Measurements from ENCODE around the gene TLR10.

Gene TLR10

DNA sequence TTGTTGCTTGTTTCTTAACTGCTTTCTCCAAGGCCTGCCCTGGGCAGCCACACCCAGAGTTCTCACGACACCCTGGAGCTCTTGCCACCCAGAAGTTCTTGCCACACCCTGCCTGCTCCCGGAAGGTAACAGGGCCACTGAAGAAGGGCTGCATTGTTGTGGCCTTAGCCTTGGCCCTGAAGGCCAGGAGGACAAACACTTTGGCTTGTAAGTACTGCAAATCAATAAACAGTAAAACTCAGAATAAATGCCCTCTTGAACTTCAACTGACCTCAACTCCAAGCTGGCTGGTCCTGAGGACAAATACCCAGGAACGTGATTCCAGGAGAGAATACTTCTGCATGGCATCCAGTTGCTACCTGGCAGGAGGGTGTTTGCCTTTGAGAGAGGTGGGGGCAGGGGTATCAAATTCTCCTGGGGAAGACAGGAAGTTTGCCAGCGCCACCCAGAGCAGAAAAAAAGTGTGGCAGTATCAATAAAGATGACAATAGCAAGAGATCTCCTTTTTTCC lies 54.1 kb downstream of the TLR10 start:
- DNase-seq: no peak

DNA sequence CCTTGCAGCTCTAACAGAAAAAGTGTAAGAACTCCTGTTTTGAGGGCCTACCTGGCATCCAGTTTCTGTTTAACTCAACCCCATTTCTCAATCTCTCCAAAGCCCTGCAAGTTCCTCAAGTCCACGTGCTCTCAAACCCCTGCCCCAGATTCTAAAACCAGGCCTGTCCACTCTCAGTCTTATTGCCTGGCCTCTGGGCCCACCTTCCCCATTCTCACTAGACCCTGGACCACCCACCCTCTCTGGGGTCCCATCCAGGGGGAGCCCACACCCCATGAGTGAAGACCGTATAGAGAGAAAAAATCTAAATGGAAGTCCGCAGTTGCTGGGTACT lies 58.3 kb downstream of the TLR10 start:
- no peak for DNase-seq

DNA sequence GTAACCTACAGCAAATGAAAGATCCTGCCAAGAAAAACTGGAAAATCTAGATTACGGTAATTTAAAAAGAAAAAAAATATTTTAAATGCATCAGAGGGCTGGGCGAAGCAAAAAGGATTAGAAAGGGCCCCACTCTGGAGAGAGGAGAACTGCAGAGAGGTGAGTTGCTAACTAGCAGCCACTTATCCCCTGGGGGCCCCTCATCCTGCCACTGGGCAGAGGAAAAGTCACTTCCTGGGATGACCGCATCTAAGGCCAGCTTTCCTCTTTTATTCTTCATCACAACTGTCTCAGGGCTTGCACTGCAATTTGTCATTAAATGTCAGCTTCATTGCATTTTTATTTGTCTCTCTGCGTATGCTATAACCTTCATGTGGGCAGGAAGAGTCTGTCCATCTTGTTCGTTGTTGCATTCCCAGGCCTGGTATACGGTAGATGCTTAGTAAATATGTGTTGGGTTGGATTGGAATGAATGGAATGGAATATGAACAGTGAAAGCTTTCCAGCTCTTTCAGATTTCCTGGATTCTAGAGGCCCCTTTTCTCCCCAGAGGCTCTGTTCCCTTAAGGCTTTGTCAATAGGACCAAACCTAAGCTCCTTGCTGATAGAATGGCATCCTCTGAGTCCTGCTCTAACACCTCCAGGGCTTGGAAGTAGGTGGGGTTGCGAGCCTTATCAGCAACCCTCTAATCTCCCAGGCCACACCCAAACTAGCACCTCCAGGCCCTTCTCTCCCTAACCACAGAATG lies 58.9 kb downstream of the TLR10 start:
- no peak for DNase-seq

DNA sequence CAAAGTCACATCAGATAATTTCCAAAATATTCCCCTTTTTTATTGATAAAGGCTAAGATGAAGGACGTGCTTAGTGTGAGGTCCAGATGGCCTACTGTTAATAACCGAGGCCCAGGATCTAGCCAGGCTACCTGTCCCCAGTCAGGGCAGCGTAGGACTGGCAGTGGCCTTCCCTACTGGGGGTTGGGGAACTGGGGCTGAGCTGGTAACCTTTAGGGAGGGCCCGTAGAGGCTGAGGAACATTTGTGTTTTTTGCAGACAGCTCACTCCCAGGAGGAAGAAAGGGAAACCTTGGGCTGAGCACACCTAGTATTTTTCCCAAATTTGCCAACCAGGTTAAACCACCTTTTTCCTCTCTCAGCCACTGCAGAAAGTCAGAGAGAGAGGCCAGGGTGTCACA lies 59.7 kb downstream of the TLR10 start:
- no peak for DNase-seq
